Kidney epithelial cell (primary cell): Measurements from ENCODE around the gene SLC2A2. TPM values are rescaled to one million over a fixed set of nuclear protein-coding genes. Genes with fewer than 3 reads are reported as not detected.
"Not testable (repeated sequence)": the region's sequence is repeated elsewhere in the genome, so short reads cannot be mapped to it uniquely, and the experiment has no call there.

Experiments
- DNase-seq: peaks from one replicate; pipeline ENCODE4 v3.0.0-alpha.2; 2010; ENCODE audit warnings: low read depth
- H3K27me3 ChIP-seq: 2 replicates; pipeline ENCODE4 v1.6.0; 2011; ENCODE audit warnings: low read length; ENCODE audit not compliant: control insufficient read depth, insufficient read depth
- H3K36me3 ChIP-seq: 2 replicates; pipeline ENCODE4 v1.5.1; 2011; ENCODE audit warnings: low read length; ENCODE audit not compliant: control insufficient read depth, insufficient read depth
- H3K4me3 ChIP-seq: 2 replicates; pipeline ENCODE4 v1.5.1; 2011; ENCODE audit warnings: low read depth, mild to moderate bottlenecking, control low read depth, low read length
- CTCF ChIP-seq: IDR thresholded peaks from 2 replicates; pipeline ENCODE4 v1.5.1; 2011; ENCODE audit warnings: mild to moderate bottlenecking, moderate library complexity, low read length, control low read depth, inconsistent platforms; ENCODE audit not compliant: insufficient read depth, poor library complexity, severe bottlenecking
- total RNA-seq: library from RNA; depleted of rRNA; stranded (reverse); fragments of >200 nt; gene quantifications from 2 replicates; pipeline ENCODE4 v1.2.3, GENCODE V29; 2015

SLC2A2 gene
- total RNA-seq, 1 donor from 2014 or later: not detected

GRCh38 chr3:170980399-170980798, 46.1 kb downstream of the SLC2A2 start:
- no peak for DNase-seq
- no peaks in the 10 kb centered on the region for H3K27me3 ChIP-seq
- no peak for TF ChIP-seq CTCF
- no peaks in the 10 kb centered on the region for H3K36me3 ChIP-seq
- H3K4me3 ChIP-seq: no peak overlapping the region

GRCh38 chr3:170977949-170978745, 48.4 kb downstream of the SLC2A2 start:
- no peak overlapping the region for H3K4me3 ChIP-seq
- H3K36me3 ChIP-seq: no peaks in the 10 kb centered on the region
- H3K27me3 ChIP-seq: no peaks in the 10 kb centered on the region
- DNase-seq: peak; percentile 16
- no peak for TF ChIP-seq CTCF

GRCh38 chr3:170976190-170976519, 50.4 kb downstream of the SLC2A2 start:
- no peaks in the 10 kb centered on the region for H3K27me3 ChIP-seq
- H3K4me3 ChIP-seq: no peak overlapping the region
- DNase-seq: no peak
- TF ChIP-seq CTCF: no peak
- H3K36me3 ChIP-seq: no peaks in the 10 kb centered on the region

GRCh38 chr3:170975283-170976189, 51.0 kb downstream of the SLC2A2 start:
- H3K36me3 ChIP-seq: no peaks in the 10 kb centered on the region
- no peak for DNase-seq
- H3K4me3 ChIP-seq: no peak overlapping the region
- H3K27me3 ChIP-seq: no peaks in the 10 kb centered on the region
- TF ChIP-seq CTCF: no peak

- TF ChIP-seq CTCF: no peak
- H3K36me3 ChIP-seq: no peaks in the 10 kb centered on the region
- no peaks in the 10 kb centered on the region for H3K27me3 ChIP-seq
- no peak for DNase-seq
- no peak overlapping the region for H3K4me3 ChIP-seq
These were observed 51.6 kb downstream of the SLC2A2 start for GRCh38 chr3:170974872-170975271.

GRCh38 chr3:170972917-170973316, 53.6 kb downstream of the SLC2A2 start:
- not testable (repeated sequence) for H3K4me3 ChIP-seq, DNase-seq

More at GRCh38 chr3:170972917-170973316, 53.6 kb downstream of the SLC2A2 start:
- H3K36me3 ChIP-seq, H3K27me3 ChIP-seq: not testable (repeated sequence)
